AG04450 (cell line): Measurements from ENCODE around the gene MYMK. TPM values are rescaled to one million over a fixed set of nuclear protein-coding genes. Genes with fewer than 3 reads are reported as not detected.

Experiments used
- CTCF ChIA-PET: fragments of 300-600, 350-600 bp; formaldehyde crosslinking; extraction: SDS; loops from one replicate; lab custom pipeline; 2022; ENCODE audit warnings: antibody characterized with exemption, inconsistent platforms; lab: Charles Lee
- POLR2A ChIA-PET: fragments of 350-600 bp; formaldehyde crosslinking; extraction: SDS; loops from one replicate; lab custom pipeline; 2021; ENCODE audit warnings: antibody characterized with exemption, inconsistent platforms; lab: Yijun Ruan, JAX
- DNase-seq: peaks from one replicate; pipeline ENCODE4 v3.0.0-alpha.2; 2011; ENCODE audit warnings: low read depth, low spot score
- H3K27ac ChIP-seq: one replicate; pipeline ENCODE4 v1.5.1; 2012; ENCODE audit warnings: low read depth, low read length, control low read depth
- H3K27me3 ChIP-seq: one replicate; pipeline ENCODE4 v1.6.0; 2012; ENCODE audit warnings: low read length; ENCODE audit not compliant: control insufficient read depth, insufficient read depth
- H3K4me3 ChIP-seq: 2 replicates; pipeline ENCODE4 v1.5.1; 2011; ENCODE audit warnings: mild to moderate bottlenecking, low read depth, low read length, control low read depth
- H3K9me3 ChIP-seq: 2 replicates; pipeline ENCODE4 v1.5.1; 2012; ENCODE audit warnings: low read length; ENCODE audit not compliant: control insufficient read depth, insufficient read depth
- CTCF ChIP-seq: IDR thresholded peaks from 2 replicates; pipeline ENCODE4 v1.5.1; 2011; ENCODE audit warnings: low read depth, low read length, control low read depth, inconsistent platforms
- polyA plus RNA-seq: library from polyadenylated mRNA; depleted of rRNA; stranded (reverse); fragments of >200 nt; gene quantifications from 2 replicates; pipeline ENCODE4 v1.2.3, GENCODE V29; 2011

Gene MYMK
- polyA plus RNA-seq, 1 experiment = not detected

DNA sequence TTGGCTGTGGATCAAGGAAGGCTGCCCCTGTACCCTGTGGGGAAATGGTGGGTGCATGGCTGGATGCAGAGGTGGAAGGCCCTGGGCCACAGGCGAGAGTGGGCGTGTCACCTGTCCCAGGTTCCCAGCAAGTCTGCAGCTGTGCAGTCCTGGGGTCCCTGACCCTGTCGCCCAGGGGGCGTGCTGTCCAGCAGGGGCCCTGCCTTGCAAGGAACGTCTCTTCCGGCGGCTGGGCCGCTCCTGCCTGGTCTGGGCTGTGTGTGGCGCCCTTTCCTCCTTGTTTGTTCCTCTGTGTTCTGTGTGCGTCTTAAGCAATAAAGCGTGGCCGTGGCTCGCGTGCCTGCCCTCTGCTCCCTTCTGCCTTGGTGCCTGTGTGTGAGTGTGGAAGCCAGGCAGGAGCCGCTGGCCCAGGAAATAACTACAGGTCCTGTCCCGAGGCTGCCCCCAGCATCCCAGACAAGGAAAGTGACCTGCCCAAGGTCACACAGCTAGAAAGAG is 54.3 kb downstream of the MYMK start:
- no peaks in the 10 kb centered on the region; the same call in 1 of the 2 replicates for H3K9me3 ChIP-seq
- H3K27me3 ChIP-seq = no peaks in the 10 kb centered on the region
- POLR2A ChIA-PET = no interaction called here
- no peak overlapping the region for H3K4me3 ChIP-seq
- no peak for DNase-seq
- TF ChIP-seq CTCF = no peak
- CTCF ChIA-PET = interaction anchor here (0.6 kb wide), 1 partner anchor 364 kb away, joined by 3 read pairs; no protein-coding TSS in a partner anchor
- H3K27ac ChIP-seq = no peak overlapping the region

- Histone ChIP-seq H3K9me3 (no peaks in the 10 kb centered on the region), H3K27me3 (no peaks in the 10 kb centered on the region), H3K27ac (no peak overlapping the region), H3K4me3 (no peak overlapping the region)
- no peak for DNase-seq
- ChIA-PET POLR2A (interaction anchor here (1.0 kb wide), 1 partner anchor 9 kb away, joined by 5 read pairs; the partner anchor contains the start of gene CACFD1), CTCF (no interaction called here)
- no peak for TF ChIP-seq CTCF
These were observed 55.9 kb downstream of the MYMK start for GRCh38 chr9:133468777-133469421.

GRCh38 chr9:133468374-133468773 is 56.4 kb downstream of the MYMK start:
- TF ChIP-seq CTCF = no peak
- no peak for DNase-seq
- POLR2A ChIA-PET = no interaction called here
- no peak overlapping the region for H3K4me3 ChIP-seq
- no peaks in the 10 kb centered on the region for H3K27me3 ChIP-seq
- H3K27ac ChIP-seq = no peak overlapping the region
- CTCF ChIA-PET = no interaction called here
- no peaks in the 10 kb centered on the region for H3K9me3 ChIP-seq

DNA sequence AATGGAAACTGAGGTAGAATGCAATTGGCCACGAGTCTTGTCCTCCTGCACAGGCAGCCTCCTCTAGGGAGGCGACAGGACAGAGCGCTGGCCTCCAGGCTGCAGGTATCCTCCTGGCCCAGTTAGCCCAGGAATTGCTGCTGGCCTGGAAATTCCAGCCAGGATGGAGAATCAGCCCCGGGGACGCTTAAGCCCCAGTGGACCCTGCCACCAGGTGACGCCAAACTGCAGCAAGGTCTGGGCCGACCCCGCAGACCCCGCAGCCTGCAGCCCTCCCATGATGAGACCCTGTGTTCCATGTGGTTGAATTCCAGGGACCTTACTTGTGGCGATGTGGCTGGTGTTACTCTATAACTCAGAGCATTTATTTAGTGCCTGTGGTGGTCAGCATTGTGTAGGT is 57.7 kb downstream of the MYMK start:
- no peak for TF ChIP-seq CTCF
- ChIA-PET CTCF (no interaction called here), POLR2A (no interaction called here)
- Histone ChIP-seq H3K4me3 (no peak overlapping the region), H3K27ac (no peak overlapping the region), H3K9me3 (no peaks in the 10 kb centered on the region), H3K27me3 (peaks cover 2% of the 10 kb centered on the region)
- DNase-seq = no peak

DNA sequence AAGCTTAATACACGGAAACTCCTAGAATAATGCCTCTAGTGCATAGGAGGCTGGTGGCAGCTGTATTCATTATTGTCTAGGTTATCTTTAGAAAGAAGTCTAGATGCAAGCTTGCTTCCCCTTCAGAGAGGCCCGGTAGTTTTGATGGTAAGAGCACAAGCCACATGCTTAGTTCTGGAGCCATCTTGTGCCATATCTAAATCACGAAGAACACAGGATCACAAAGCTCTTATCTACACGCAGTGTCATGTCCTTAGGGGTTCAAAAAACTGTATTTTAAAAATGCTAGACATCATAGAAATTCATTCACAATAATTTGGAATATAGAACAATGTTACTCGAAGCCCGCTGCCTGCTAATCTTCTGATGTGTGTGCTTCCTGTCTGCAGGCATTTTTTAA is 58.8 kb downstream of the MYMK start:
- DNase-seq = no peak
- POLR2A ChIA-PET = no interaction called here
- H3K9me3 ChIP-seq = no peaks in the 10 kb centered on the region
- H3K4me3 ChIP-seq = no peak overlapping the region
- no peak overlapping the region for H3K27ac ChIP-seq
- TF ChIP-seq CTCF = no peak
- CTCF ChIA-PET = no interaction called here
- H3K27me3 ChIP-seq = peaks cover 2% of the 10 kb centered on the region
